Thyroid gland (tissue), 4 donors: ENCODE results near the gene FADD. TPM values are rescaled to one million over a fixed set of nuclear protein-coding genes. Genes with fewer than 3 reads are reported as not detected.

Experiments used
- DNase-seq, 2 donors: peaks; one replicate each; pipeline ENCODE4 v3.0.0-alpha.2; 2019
- H3K27ac ChIP-seq, 3 donors: fragments of 200-600 bp; sonication (generic); 1 replicate in 2 of 3; 2 replicates in 1 of 3; pipeline ENCODE4 v1.5.1; 2016 to 2019; ENCODE audit warnings: mild to moderate bottlenecking in 1 of 3, moderate library complexity in 1 of 3
- H3K27me3 ChIP-seq: fragments of 200-600 bp; sonication (generic); one replicate; pipeline ENCODE4 v1.5.1; 2019
- H3K36me3 ChIP-seq, 2 donors: fragments of 200-600 bp; sonication (generic); one replicate each; pipeline ENCODE4 v1.5.1; 2016 to 2019
- H3K4me1 ChIP-seq, 2 donors: fragments of 200-600 bp; sonication (generic); one replicate each; pipeline ENCODE4 v1.5.1; 2017 to 2019
- H3K4me3 ChIP-seq, 3 donors: fragments of 200-600 bp; sonication (generic); replicated peaks in 1 of 3; 1 replicate in 2 of 3; 2 replicates in 1 of 3; pipeline ENCODE4 v1.5.1; 2016; ENCODE audit warnings: mild to moderate bottlenecking in 1 of 3
- H3K9me3 ChIP-seq: fragments of 200-600 bp; sonication (generic); one replicate; pipeline ENCODE4 v1.5.1; 2017
- POLR2A ChIP-seq, 2 donors: fragments of 450-650 bp; IDR thresholded peaks; one replicate each; pipeline ENCODE4 v1.6.1; 2017; ENCODE audit warnings: antibody characterized with exemption in 2 of 2, mild to moderate bottlenecking in 2 of 2, moderate library complexity in 1 of 2
- WGBS, 2 donors: methylation state at CpG; one replicate each; pipeline ENCODE4 v1.1.5; 2017; 5-methylcytosine and 5-hydroxymethylcytosine counted together
- intact Hi-C: fragments of 100-400 bp; cut with DNase I; formaldehyde crosslinking; loops from one replicate; pipeline ENCODE4 v1.15.1; 2023
- total RNA-seq, 4 donors: library from RNA; depleted of rRNA; stranded (reverse); fragments of >200 nt; gene quantifications; one replicate each; pipeline ENCODE4 v1.2.3, GENCODE V29; 2016
- TF ChIP-seq, protein P1 (sequence below), 6 experiments: fragments of 200-600 bp in 3 of 6; fragments of 450-650 bp in 3 of 6; sonication (generic) in 3 of 6; IDR thresholded peaks; one replicate each; pipeline ENCODE4 v1.5.1; 2016 to 2019; ENCODE audit warnings: antibody characterized with exemption in 6 of 6, mild to moderate bottlenecking in 2 of 6, inconsistent platforms in 1 of 6, moderate library complexity in 1 of 6

FADD gene
- total RNA-seq, 4 donors from 2014 or later: 18.1 to 32.6 (median 21.1) TPM

DNA sequence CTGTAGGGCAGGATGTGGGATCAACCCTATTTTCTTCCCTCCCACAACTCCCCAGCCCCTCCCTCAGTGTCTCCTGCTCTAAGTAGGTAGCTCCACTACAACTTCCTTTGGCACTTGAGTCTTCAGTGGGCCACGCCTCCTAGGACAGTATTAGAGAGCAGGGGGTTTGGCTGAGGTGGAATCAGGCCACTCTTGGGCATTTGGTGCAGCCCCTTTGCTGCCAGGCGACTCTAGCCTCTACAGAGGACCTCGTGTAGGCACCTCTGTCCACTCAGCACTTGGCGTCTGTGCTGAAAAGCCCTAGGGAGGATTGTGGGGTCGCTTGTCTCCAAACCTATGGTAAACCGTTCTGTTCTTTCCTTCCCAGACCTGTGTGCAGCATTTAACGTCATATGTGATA lies 2.7 kb downstream of the FADD start:
- DNase-seq: no peak
- TF ChIP-seq POLR2A (IDR thresholded peaks at IDR 0.05): no peak
- TF ChIP-seq, protein P1, sequence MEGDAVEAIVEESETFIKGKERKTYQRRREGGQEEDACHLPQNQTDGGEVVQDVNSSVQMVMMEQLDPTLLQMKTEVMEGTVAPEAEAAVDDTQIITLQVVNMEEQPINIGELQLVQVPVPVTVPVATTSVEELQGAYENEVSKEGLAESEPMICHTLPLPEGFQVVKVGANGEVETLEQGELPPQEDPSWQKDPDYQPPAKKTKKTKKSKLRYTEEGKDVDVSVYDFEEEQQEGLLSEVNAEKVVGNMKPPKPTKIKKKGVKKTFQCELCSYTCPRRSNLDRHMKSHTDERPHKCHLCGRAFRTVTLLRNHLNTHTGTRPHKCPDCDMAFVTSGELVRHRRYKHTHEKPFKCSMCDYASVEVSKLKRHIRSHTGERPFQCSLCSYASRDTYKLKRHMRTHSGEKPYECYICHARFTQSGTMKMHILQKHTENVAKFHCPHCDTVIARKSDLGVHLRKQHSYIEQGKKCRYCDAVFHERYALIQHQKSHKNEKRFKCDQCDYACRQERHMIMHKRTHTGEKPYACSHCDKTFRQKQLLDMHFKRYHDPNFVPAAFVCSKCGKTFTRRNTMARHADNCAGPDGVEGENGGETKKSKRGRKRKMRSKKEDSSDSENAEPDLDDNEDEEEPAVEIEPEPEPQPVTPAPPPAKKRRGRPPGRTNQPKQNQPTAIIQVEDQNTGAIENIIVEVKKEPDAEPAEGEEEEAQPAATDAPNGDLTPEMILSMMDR (IDR thresholded peaks at IDR 0.05): no peak
- Histone ChIP-seq H3K4me1 (peaks cover 12 to 13% of the 10 kb centered on the region in 2 donors), H3K36me3 (peaks cover 19 to 29% of the 10 kb centered on the region in 2 donors), H3K27me3 (no peaks in the 10 kb centered on the region), H3K9me3 (no peaks in the 10 kb centered on the region), H3K27ac (no peak overlapping the region), H3K4me3 (no peak overlapping the region)
- intact Hi-C loops: loop anchor here (10.0 kb wide), 1 partner anchor 59 kb away; no protein-coding TSS in a partner anchor
- 86 to 87% methylated on average over 7 of the region's 7 CpGs for WGBS, 2 donors

DNA sequence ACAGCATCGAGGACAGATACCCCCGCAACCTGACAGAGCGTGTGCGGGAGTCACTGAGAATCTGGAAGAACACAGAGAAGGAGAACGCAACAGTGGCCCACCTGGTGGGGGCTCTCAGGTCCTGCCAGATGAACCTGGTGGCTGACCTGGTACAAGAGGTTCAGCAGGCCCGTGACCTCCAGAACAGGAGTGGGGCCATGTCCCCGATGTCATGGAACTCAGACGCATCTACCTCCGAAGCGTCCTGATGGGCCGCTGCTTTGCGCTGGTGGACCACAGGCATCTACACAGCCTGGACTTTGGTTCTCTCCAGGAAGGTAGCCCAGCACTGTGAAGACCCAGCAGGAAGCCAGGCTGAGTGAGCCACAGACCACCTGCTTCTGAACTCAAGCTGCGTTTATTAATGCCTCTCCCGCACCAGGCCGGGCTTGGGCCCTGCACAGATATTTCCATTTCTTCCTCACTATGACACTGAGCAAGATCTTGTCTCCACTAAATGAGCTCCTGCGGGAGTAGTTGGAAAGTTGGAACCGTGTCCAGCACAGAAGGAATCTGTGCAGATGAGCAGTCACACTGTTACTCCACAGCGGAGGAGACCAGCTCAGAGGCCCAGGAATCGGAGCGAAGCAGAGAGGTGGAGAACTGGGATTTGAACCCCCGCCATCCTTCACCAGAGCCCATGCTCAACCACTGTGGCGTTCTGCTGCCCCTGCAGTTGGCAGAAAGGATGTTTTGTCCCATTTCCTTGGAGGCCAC lies 3.3 kb downstream of the FADD start:
- H3K27ac ChIP-seq: no peak overlapping the region

DNA sequence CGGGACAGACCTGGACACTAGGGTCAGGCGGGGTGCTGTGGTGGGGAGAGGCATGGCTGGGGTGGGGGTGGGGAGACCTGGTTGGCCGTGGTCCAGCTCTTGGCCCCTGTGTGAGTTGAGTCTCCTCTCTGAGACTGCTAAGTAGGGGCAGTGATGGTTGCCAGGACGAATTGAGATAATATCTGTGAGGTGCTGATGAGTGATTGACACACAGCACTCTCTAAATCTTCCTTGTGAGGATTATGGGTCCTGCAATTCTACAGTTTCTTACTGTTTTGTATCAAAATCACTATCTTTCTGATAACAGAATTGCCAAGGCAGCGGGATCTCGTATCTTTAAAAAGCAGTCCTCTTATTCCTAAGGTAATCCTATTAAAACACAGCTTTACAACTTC lies 3.9 kb downstream of the FADD start:
- peaks cover 12 to 13% of the 10 kb centered on the region in 2 donors for H3K4me1 ChIP-seq
- H3K27ac ChIP-seq: no peak overlapping the region
- no peaks in the 10 kb centered on the region for H3K27me3 ChIP-seq
- no peak for DNase-seq
- intact Hi-C loops: loop anchor here (10.0 kb wide), 1 partner anchor 58 kb away; no protein-coding TSS in a partner anchor
- no peak overlapping the region for H3K4me3 ChIP-seq
- 73 to 75% methylated on average over 5 to 6 of the region's 6 CpGs for WGBS, 2 donors
- peaks cover 19 to 29% of the 10 kb centered on the region in 2 donors for H3K36me3 ChIP-seq
- TF ChIP-seq, protein P1 (IDR thresholded peaks at IDR 0.05): no peak
- no peak for TF ChIP-seq POLR2A (IDR thresholded peaks at IDR 0.05)
- no peaks in the 10 kb centered on the region for H3K9me3 ChIP-seq

More for the DNA sequence above, 3.3 kb downstream of the FADD start:
- no peak for TF ChIP-seq POLR2A (IDR thresholded peaks at IDR 0.05)
- TF ChIP-seq, protein P1 (IDR thresholded peaks at IDR 0.05): no peak
- Histone ChIP-seq H3K4me3 (no peak overlapping the region), H3K4me1 (peaks cover 12 to 13% of the 10 kb centered on the region in 2 donors), H3K9me3 (no peaks in the 10 kb centered on the region), H3K36me3 (peaks cover 19 to 29% of the 10 kb centered on the region in 2 donors), H3K27me3 (no peaks in the 10 kb centered on the region)
- WGBS, 2 donors: 91 to 94% methylated on average over 16 to 22 of the region's 22 CpGs
- intact Hi-C loops: loop anchor here (10.0 kb wide), 1 partner anchor 58 kb away; no protein-coding TSS in a partner anchor
- DNase-seq: no peak

DNA sequence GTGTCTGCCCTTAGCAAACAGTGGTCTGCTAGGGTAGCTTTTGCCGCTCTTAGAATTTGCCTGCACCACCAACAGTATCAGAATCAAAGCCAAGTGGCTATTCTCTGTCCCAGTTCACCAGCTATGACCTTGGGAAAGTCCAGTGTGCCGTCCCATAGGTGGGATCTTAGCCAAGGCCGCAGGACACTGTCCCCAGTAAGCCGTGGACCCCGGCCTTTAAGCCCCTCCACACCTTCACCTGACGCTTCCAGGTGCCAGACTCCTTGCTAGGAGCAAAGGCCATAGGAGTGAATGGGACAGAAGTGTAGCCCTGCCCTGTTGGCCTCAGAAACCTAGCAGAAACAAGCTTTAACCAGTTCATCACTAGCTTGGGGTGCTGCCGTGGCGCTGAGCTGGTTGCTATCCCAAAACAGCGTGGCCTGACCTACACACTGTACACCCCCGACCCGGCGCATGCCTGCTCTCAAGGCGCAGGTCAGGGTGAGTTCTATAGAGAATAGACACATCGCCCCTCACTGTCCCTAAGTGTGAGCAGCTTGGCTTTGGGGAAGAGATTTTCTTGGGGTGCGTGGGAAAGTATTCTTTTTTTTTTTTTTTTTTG lies 4.5 kb downstream of the FADD start:
- Histone ChIP-seq H3K4me1 (peaks cover 13 to 18% of the 10 kb centered on the region in 2 donors), H3K9me3 (no peaks in the 10 kb centered on the region), H3K4me3 (no peak overlapping the region), H3K27ac (no peak overlapping the region), H3K36me3 (peaks cover 19 to 29% of the 10 kb centered on the region in 2 donors), H3K27me3 (no peaks in the 10 kb centered on the region)
- intact Hi-C loops: loop anchor here (10.0 kb wide), 1 partner anchor 57 kb away; no protein-coding TSS in a partner anchor
- WGBS, 2 donors: 90 to 91% methylated on average over 11 to 15 of the region's 15 CpGs
- no peak for DNase-seq
- TF ChIP-seq POLR2A (IDR thresholded peaks at IDR 0.05): no peak
- TF ChIP-seq, protein P1 (IDR thresholded peaks at IDR 0.05): no peak
